ENCODE results near the gene TOR2A.

Gene TOR2A

DNA sequence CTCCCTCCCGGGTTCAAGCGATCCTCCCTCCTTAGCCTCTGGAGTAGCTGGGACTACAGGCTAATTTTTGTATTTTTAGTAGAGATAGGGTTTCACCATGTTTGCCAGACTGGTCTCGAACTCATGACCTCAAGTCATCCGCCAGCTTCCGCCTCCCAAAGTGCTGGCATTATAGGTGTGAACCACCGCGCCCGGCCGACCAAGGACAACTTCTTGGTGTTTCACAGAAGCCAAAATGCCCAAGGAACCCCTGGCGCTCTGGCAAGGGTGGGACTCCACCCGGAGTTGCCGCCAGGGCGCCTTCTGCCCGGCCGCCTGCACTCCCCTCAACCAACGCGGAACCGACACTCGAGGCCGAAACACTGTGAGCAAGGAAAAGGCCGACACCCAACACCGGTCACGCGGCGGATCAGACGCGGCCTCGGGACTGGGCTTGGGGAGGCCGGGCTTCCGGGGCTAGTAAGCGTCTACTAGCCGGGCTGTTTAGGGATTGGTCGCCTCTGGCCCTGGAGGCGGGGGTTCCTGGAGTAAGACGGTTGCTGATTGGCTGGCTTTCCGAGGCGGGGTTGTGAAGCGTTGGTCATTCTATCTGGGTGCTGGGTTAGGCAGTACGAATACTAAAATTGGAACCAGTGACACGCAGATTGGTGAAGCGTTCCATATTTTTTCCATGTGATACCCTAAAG, 36.0 kb downstream of the TOR2A start:
- no peak for DNase-seq (ENCODE audit: low read depth)

DNA sequence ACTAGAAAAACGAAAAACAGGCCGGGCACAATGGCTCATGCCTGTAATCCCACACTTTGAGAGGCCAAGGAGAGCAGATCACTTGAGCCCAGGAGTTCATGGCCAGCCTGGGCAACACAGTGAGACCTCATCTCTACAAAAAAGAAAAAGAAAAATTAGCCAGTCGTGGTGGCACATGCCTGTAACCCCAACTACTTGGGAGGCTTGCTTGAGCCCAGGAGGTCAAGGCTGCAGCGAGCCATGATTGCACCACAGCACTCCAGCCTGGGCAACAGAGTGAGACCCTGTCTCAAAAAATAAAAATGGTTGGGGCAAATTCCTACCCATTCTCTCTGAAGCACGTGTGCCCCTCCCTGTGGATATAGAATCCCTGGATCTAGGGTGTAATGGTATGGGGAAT, 36.7 kb downstream of the TOR2A start:
- DNase-seq (ENCODE audit: low read depth) = no peak

DNA sequence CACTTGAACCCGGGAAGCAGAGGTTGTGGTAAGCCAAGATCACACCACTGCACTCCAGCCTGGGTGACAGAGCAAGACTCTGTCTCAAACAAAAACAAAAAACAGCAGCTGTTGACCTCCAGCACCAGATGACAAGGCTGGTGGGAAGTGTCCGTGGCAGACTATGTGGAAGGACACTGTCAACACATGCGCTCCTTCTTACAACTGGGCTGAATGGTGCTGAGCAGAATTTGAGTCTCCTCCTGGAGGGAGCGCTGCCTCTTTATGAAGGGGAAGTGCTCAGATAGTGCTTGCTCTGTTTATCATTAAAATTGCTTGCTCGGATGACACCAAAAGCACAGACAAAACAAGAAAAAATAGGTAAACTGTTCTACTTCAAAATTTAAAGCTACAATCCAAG, 37.5 kb downstream of the TOR2A start:
- DNase-seq (ENCODE audit: low read depth) = no peak

GRCh38 chr9:127694890-127695720, 40.0 kb downstream of the TOR2A start:
- no peak for DNase-seq (ENCODE audit: low read depth)

GRCh38 chr9:127693697-127694096, 41.4 kb downstream of the TOR2A start:
- no peak for DNase-seq (ENCODE audit: low read depth)

DNA sequence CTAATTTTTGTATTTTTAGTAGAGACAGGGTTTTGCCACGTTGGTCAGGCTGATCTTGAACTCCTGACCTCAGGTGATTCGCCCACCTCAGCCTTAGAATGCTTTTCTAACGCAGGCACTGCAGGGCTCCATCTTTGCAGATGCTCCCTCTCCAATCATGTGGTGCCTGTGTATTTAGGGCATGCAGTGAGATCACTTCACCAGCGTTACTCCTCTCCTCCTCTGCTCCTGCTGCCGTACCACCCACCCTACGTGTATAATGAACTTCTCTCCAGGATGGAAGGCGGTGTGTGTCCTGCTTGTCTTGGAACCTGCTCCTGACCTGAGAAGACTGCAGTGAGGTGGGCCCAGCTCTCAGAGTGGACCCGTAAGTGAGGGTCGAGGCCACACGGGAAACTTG, 42.0 kb downstream of the TOR2A start:
- no peak for DNase-seq (ENCODE audit: low read depth)

DNA sequence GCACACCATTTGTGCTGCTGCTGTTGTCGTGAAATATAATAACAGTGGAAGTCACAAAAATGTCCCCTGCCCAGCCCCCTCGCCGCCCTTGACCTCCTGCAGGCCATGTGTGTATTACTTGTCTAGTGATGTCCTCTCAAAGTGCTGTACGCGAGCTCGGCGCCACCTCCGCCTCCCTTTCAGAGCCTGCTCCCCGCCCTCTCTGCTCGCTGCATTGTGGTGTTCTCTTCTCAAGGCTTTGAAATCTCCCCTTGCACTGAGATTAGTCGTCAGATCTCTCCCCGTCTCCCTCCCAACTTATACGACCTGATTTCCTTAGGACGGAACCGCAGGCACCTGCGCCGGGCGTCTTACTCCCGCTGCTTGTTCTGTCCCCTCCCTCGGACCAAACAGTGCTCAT, 43.0 kb downstream of the TOR2A start:
- DNase-seq (ENCODE audit: low read depth) = no peak

DNA sequence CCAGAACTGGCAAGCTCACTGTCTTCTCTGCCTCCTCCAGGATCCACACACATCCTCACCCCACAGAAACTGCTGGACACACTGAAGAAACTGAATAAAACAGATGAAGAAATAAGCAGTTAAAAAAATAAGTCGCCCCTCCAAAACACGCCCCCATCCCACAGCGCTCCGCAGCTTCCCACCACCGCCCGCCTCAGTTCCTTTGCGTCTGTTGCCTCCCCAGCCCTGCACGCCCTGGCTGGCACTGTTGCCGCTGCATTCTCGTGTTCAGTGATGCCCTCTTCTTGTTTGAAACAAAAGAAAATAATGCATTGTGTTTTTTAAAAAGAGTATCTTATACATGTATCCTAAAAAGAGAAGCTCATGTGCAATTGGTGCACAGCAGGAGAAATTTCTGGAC, 44.4 kb downstream of the TOR2A start:
- no peak for DNase-seq (ENCODE audit: low read depth)

GRCh38 chr9:127689329-127690000, 45.6 kb downstream of the TOR2A start:
- no peak for DNase-seq (ENCODE audit: low read depth)

DNA sequence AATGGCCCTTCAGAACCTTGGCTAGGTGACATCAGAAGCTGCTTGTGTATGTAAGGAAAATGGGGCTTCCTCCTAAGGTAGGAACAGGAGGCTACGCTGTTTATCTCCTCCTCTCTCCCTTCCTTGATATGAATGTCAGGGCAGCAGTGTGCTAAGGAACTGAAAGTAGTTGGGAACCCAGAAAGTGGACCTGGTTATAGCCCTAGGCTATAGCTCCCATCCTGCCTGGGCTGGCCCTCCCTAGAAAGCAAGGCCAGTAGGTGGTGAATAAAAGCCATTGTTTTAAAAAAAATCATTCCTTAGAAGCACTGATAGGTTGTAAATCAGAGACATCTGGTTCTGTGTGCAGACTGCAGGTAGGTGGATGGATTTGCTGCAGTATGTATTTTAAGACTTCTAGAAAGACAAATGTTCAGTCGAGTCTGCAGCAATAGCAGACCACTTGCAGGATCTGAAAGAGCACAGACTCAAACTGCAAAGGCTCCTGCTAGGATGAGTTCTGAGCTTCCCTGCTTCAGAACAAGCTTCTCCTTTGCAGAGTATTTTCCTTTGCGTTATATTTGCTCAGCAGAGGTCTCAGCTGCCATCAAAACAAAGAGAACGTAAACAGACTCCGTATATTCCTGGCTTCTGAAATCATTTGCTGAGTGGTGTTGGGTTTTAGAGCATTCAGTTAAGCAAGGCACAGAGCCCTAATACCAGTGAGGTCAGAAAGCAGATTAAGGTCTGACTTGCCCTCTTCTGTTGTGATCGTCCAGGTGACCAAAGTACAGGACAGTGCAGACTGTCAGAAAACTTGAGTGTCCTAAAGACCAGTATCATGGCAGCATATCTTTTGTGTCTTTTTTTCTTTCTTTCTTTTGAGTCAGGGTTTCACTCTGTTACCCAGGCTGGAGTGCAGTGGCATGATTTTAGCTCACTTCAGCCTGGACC, 48.4 kb downstream of the TOR2A start:
- DNase-seq (ENCODE audit: low read depth) = no peak

- no peak for DNase-seq (ENCODE audit: low read depth)
Measured at GRCh38 chr9:127684576-127684975, 50.5 kb downstream of the TOR2A start.

DNA sequence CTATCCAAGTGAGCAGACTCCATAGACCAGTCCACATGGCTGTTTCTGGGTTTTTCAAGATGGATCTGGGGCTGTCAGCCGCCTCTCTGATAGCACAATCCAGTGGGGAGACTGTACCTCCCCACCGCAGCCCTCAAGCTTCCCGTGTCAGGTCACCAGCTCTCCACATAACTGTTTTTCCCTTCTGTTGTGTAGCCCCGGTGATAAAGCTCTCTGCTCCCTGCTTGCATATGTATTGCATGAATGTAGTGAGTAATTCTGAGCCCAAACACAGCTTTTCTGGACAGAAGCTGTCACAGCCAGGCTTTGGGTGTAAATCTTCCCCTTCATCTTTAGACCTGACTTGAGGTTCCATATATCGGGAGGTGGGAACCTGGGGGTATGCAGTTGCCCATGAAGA, 51.4 kb downstream of the TOR2A start:
- DNase-seq (ENCODE audit: low read depth) = no peak

- DNase-seq (ENCODE audit: low read depth) = no peak
Measured at GRCh38 chr9:127682351-127683136, 52.5 kb downstream of the TOR2A start.

All from HS-27A (cell line).